Calu3 (cell line): ENCODE data around the gene DNAH7. TPM values are rescaled to one million over a fixed set of nuclear protein-coding genes. Genes with fewer than 3 reads are reported as not detected.
"Not testable (repeated sequence)": the region's sequence is repeated elsewhere in the genome, so short reads cannot be mapped to it uniquely, and the experiment has no call there.

Experiments used
- BruUV-seq: library from RNA; stranded (reverse); fragments of 400-500 nt; replicated peaks from 2 replicates; lab custom pipeline; 2021; lab: Mats Ljungman, UMichigan
- CTCF ChIA-PET: fragments of 300-600 bp; sonication (Branson Sonifier 250); formaldehyde crosslinking; loops from one replicate; lab custom pipeline; 2022; ENCODE audit warnings: antibody characterized with exemption; lab: Charles Lee
- DNase-seq: peaks from one replicate; pipeline ENCODE4 v3.0.0; 2022
- H3K27ac Mint-ChIP-seq: one replicate; pipeline ENCODE4 v1.8.0; 2022; ENCODE audit warnings: mixed read lengths; ENCODE audit not compliant: unreplicated experiment
- H3K27me3 Mint-ChIP-seq: one replicate; pipeline ENCODE4 v1.8.0; 2022; ENCODE audit warnings: mixed read lengths; ENCODE audit not compliant: unreplicated experiment
- H3K36me3 Mint-ChIP-seq: one replicate; pipeline ENCODE4 v1.8.0; 2022; ENCODE audit warnings: mild to moderate bottlenecking, moderate library complexity, mixed read lengths; ENCODE audit not compliant: insufficient read depth, unreplicated experiment
- H3K4me1 Mint-ChIP-seq: one replicate; pipeline ENCODE4 v1.8.0; 2022; ENCODE audit warnings: mild to moderate bottlenecking, low read depth, mixed read lengths; ENCODE audit not compliant: unreplicated experiment
- H3K4me3 Mint-ChIP-seq: one replicate; pipeline ENCODE4 v1.8.0; 2022; ENCODE audit warnings: mild to moderate bottlenecking, low read depth, moderate library complexity, mixed read lengths; ENCODE audit not compliant: unreplicated experiment
- H3K9me3 Mint-ChIP-seq: one replicate; pipeline ENCODE4 v1.8.0; 2022; ENCODE audit warnings: low read depth, mixed read lengths; ENCODE audit not compliant: unreplicated experiment
- CTCF ChIP-seq: fragments of 200-600 bp; IDR thresholded peaks from one replicate; pipeline ENCODE4 v1.8.0; 2022; ENCODE audit warnings: antibody characterized with exemption; ENCODE audit not compliant: unreplicated experiment
- intact Hi-C: fragments of 100-400 bp; cut with micrococcal nuclease; formaldehyde crosslinking; loops from one replicate; pipeline ENCODE4 v1.10.0; 2022; ENCODE audit not compliant: unreplicated experiment
- total RNA-seq: library from RNA; stranded (reverse); gene quantifications from 2 replicates; pipeline ENCODE4 v1.2.3, GENCODE V29; 2022

Gene DNAH7
- total RNA-seq, 1 experiment from 2014 or later = 2.5 TPM

GRCh38 chr2:195697681-195698220, 370.9 kb downstream of the DNAH7 start:
- TF ChIP-seq CTCF = no peak
- H3K4me3 Mint-ChIP-seq = no peak overlapping the region
- H3K9me3 Mint-ChIP-seq = peaks cover 6% of the 10 kb centered on the region
- H3K27me3 Mint-ChIP-seq = no peaks in the 10 kb centered on the region
- CTCF ChIA-PET = no interaction called here
- intact Hi-C loops = no loop called here
- no peaks in the 10 kb centered on the region for H3K36me3 Mint-ChIP-seq
- no peak for DNase-seq
- H3K4me1 Mint-ChIP-seq = no peaks in the 10 kb centered on the region
- no TSS peak for BruUV-seq
- no peak overlapping the region for H3K27ac Mint-ChIP-seq

- intact Hi-C loops = no loop called here
- CTCF ChIA-PET = no interaction called here
- H3K9me3 Mint-ChIP-seq = peaks cover 11% of the 10 kb centered on the region
- peaks cover 5% of the 10 kb centered on the region for H3K36me3 Mint-ChIP-seq
- H3K4me3 Mint-ChIP-seq = no peak overlapping the region
- no peak overlapping the region for H3K27ac Mint-ChIP-seq
- no peak for DNase-seq
- H3K27me3 Mint-ChIP-seq = no peaks in the 10 kb centered on the region
- no TSS peak for BruUV-seq
- TF ChIP-seq CTCF = no peak
- no peaks in the 10 kb centered on the region for H3K4me1 Mint-ChIP-seq
Observed at GRCh38 chr2:195696012-195696411, 372.6 kb downstream of the DNAH7 start.

- BruUV-seq = no TSS peak
- Mint-ChIP-seq H3K4me1 (no peaks in the 10 kb centered on the region), H3K27me3 (no peaks in the 10 kb centered on the region), H3K9me3 (peaks cover 7% of the 10 kb centered on the region), H3K36me3 (peaks cover 5% of the 10 kb centered on the region), H3K4me3 (no peak overlapping the region), H3K27ac (no peak overlapping the region)
- CTCF ChIA-PET = no interaction called here
- intact Hi-C loops = no loop called here
- TF ChIP-seq CTCF = no peak
- DNase-seq = no peak
Observed at GRCh38 chr2:195695002-195695631, 373.5 kb downstream of the DNAH7 start.

- Mint-ChIP-seq H3K4me3 (no peak overlapping the region), H3K36me3 (peaks cover 5% of the 10 kb centered on the region), H3K27me3 (no peaks in the 10 kb centered on the region), H3K27ac (no peak overlapping the region), H3K9me3 (peaks cover 7% of the 10 kb centered on the region), H3K4me1 (no peaks in the 10 kb centered on the region)
- CTCF ChIA-PET = no interaction called here
- TF ChIP-seq CTCF = no peak
- intact Hi-C loops = no loop called here
- no peak for DNase-seq
- no TSS peak for BruUV-seq
Observed at GRCh38 chr2:195694553-195694952, 374.1 kb downstream of the DNAH7 start.

- CTCF ChIA-PET, H3K36me3 Mint-ChIP-seq, H3K27me3 Mint-ChIP-seq, H3K9me3 Mint-ChIP-seq, H3K27ac Mint-ChIP-seq, DNase-seq, H3K4me1 Mint-ChIP-seq, H3K4me3 Mint-ChIP-seq, BruUV-seq, intact Hi-C loops: not testable (repeated sequence)
Observed at GRCh38 chr2:195692531-195692930, 376.1 kb downstream of the DNAH7 start.
